ENCODE results near the gene ENOX1.

Gene ENOX1

GRCh38 chr13:43567608-43568007, 219.2 kb downstream of the ENOX1 start:
- Histone ChIP-seq H4K20me1 (ENCODE audit: insufficient read depth, low read length) (no peaks in the 10 kb centered on the region), H3K9ac (ENCODE audit: low read length) (no peak overlapping the region), H3K36me3 (replicated peaks; ENCODE audit: low read depth, low read length) (no peaks in the 10 kb centered on the region), H3K27ac (ENCODE audit: low read length) (no peak overlapping the region), H3K79me2 (ENCODE audit: low read length) (no peaks in the 10 kb centered on the region), H2AFZ (ENCODE audit: low read depth, low read length) (no peak overlapping the region; the same call in 1 of the 2 replicates), H3K4me1 (ENCODE audit: low read length) (peaks cover 35% of the 10 kb centered on the region), H3K4me2 (ENCODE audit: low read length) (no peak overlapping the region), H3K27me3 (ENCODE audit: low read depth, low read length) (no peaks in the 10 kb centered on the region), H3K9me3 (ENCODE audit: insufficient read depth, low read length) (no peaks in the 10 kb centered on the region), H3K4me3 (ENCODE audit: low read length) (no peak overlapping the region)
- TF ChIP-seq, protein P1, sequence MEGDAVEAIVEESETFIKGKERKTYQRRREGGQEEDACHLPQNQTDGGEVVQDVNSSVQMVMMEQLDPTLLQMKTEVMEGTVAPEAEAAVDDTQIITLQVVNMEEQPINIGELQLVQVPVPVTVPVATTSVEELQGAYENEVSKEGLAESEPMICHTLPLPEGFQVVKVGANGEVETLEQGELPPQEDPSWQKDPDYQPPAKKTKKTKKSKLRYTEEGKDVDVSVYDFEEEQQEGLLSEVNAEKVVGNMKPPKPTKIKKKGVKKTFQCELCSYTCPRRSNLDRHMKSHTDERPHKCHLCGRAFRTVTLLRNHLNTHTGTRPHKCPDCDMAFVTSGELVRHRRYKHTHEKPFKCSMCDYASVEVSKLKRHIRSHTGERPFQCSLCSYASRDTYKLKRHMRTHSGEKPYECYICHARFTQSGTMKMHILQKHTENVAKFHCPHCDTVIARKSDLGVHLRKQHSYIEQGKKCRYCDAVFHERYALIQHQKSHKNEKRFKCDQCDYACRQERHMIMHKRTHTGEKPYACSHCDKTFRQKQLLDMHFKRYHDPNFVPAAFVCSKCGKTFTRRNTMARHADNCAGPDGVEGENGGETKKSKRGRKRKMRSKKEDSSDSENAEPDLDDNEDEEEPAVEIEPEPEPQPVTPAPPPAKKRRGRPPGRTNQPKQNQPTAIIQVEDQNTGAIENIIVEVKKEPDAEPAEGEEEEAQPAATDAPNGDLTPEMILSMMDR (IDR thresholded peaks at IDR 0.05; ENCODE audit: low read depth, low read length) = no peak
- no peak for TF ChIP-seq EZH2phosphoT487 (IDR thresholded peaks at IDR 0.05; ENCODE audit: low read depth)

DNA sequence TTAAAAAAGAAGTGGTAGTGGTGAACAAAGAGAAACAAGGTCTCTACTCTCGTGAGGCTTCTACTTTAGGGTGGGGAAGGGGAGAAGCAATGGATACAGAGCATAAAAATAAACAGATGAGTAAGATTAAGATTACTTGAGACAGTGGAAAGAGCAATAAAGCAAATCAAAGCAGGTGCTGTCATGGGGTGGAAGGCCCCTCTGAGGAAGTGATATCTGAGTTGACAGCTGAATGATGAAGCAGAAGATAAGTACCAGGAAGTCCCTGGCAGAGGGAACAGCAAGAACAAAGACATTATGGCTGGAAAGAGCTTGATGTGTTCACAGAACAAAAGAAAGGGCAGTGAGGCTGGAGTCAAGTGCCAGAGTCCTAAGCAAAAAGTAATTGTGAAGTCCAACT, 221.8 kb downstream of the ENOX1 start:
- TF ChIP-seq EZH2phosphoT487 (IDR thresholded peaks at IDR 0.05; ENCODE audit: low read depth) = no peak
- TF ChIP-seq, protein P1 (IDR thresholded peaks at IDR 0.05; ENCODE audit: low read depth, low read length) = no peak
- no peaks in the 10 kb centered on the region for H3K27me3 ChIP-seq (ENCODE audit: low read depth, low read length)
- H3K4me1 ChIP-seq (ENCODE audit: low read length) = peaks cover 35% of the 10 kb centered on the region
- no peaks in the 10 kb centered on the region for H3K36me3 ChIP-seq (replicated peaks; ENCODE audit: low read depth, low read length)
- H3K9me3 ChIP-seq (ENCODE audit: insufficient read depth, low read length) = no peaks in the 10 kb centered on the region
- H3K4me2 ChIP-seq (ENCODE audit: low read length) = peak overlapping the region; percentile 76
- peak overlapping the region; percentile 14; the same call in 1 of the 2 replicates for H3K9ac ChIP-seq (ENCODE audit: low read length)
- H3K4me3 ChIP-seq (ENCODE audit: low read length) = peak overlapping the region; percentile 39
- no peaks in the 10 kb centered on the region for H4K20me1 ChIP-seq (ENCODE audit: insufficient read depth, low read length)
- H3K79me2 ChIP-seq (ENCODE audit: low read length) = no peaks in the 10 kb centered on the region
- peak overlapping the region; percentile 82 for H2AFZ ChIP-seq (ENCODE audit: low read depth, low read length)
- H3K27ac ChIP-seq (ENCODE audit: low read length) = peak overlapping the region; percentile 64

DNA sequence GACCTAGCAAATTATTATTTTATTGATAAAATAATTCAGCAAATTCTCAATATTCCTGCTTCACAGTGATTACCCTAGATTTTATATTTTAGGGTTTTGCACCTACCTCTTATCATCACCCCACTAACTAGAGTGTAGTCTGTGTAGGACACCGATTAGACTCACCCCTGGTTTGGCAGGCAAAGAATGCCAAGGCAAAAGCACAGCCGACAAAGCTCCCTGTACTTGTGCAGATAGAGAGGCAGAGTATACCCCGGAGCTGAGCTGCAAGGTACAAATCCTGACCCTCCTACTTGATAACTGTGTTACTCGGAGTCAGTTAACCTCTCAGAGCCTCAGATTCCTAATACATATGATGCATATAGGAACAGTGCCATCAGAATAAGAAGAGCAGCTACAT, 225.7 kb downstream of the ENOX1 start:
- no peaks in the 10 kb centered on the region for H3K27me3 ChIP-seq (ENCODE audit: low read depth, low read length)
- no peak overlapping the region for H2AFZ ChIP-seq (ENCODE audit: low read depth, low read length)
- H3K27ac ChIP-seq (ENCODE audit: low read length) = no peak overlapping the region
- no peaks in the 10 kb centered on the region for H3K36me3 ChIP-seq (replicated peaks; ENCODE audit: low read depth, low read length)
- H3K79me2 ChIP-seq (ENCODE audit: low read length) = no peaks in the 10 kb centered on the region
- no peaks in the 10 kb centered on the region for H3K9me3 ChIP-seq (ENCODE audit: insufficient read depth, low read length)
- H3K9ac ChIP-seq (ENCODE audit: low read length) = no peak overlapping the region
- no peaks in the 10 kb centered on the region for H4K20me1 ChIP-seq (ENCODE audit: insufficient read depth, low read length)
- no peak overlapping the region for H3K4me3 ChIP-seq (ENCODE audit: low read length)
- peaks cover 21% of the 10 kb centered on the region for H3K4me1 ChIP-seq (ENCODE audit: low read length)
- TF ChIP-seq EZH2phosphoT487 (IDR thresholded peaks at IDR 0.05; ENCODE audit: low read depth) = no peak
- TF ChIP-seq, protein P1 (IDR thresholded peaks at IDR 0.05; ENCODE audit: low read depth, low read length) = no peak
- H3K4me2 ChIP-seq (ENCODE audit: low read length) = no peak overlapping the region

DNA sequence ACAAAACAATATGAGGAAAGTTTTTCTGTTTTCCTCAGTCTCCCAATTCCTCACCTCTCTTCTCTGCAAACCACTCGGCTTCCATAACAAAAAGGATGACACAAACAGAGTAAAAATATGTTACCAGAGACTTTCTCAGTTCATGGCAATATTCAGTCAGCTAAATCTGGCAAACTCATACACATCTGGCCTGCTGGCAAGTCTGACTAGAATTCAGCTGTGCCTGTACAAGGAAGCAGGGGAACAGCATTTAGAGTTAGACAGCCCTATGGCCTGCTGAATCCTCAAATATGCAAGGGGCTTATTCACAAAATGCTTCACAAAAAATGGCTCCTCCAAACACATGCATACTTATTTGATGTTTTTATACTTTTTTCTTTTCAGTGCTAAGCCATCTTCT, 227.8 kb downstream of the ENOX1 start:
- peaks cover under 1% of the 10 kb centered on the region; the same call in 1 of the 2 replicates for H3K4me1 ChIP-seq (ENCODE audit: low read length)
- no peak overlapping the region for H3K4me3 ChIP-seq (ENCODE audit: low read length)
- H2AFZ ChIP-seq (ENCODE audit: low read depth, low read length) = no peak overlapping the region
- H3K9ac ChIP-seq (ENCODE audit: low read length) = no peak overlapping the region
- H4K20me1 ChIP-seq (ENCODE audit: insufficient read depth, low read length) = no peaks in the 10 kb centered on the region
- no peak overlapping the region for H3K4me2 ChIP-seq (ENCODE audit: low read length)
- no peaks in the 10 kb centered on the region for H3K36me3 ChIP-seq (replicated peaks; ENCODE audit: low read depth, low read length)
- H3K9me3 ChIP-seq (ENCODE audit: insufficient read depth, low read length) = no peaks in the 10 kb centered on the region
- H3K27me3 ChIP-seq (ENCODE audit: low read depth, low read length) = no peaks in the 10 kb centered on the region
- TF ChIP-seq EZH2phosphoT487 (IDR thresholded peaks at IDR 0.05; ENCODE audit: low read depth) = no peak
- TF ChIP-seq, protein P1 (IDR thresholded peaks at IDR 0.05; ENCODE audit: low read depth, low read length) = no peak
- no peaks in the 10 kb centered on the region for H3K79me2 ChIP-seq (ENCODE audit: low read length)
- no peak overlapping the region for H3K27ac ChIP-seq (ENCODE audit: low read length)
